ENCODE measurements around the gene EDA2R.

- TF ChIP-seq CTCF (conservative IDR thresholded peaks at IDR 0.05; ENCODE audit: low read depth, low read length) (no peak), NFE2L2 (IDR thresholded peaks at IDR 0.05; ENCODE audit: low read depth, low read length) (no peak), RFX5 (IDR thresholded peaks at IDR 0.05; ENCODE audit: low read depth, low read length) (no peak)
Measured at GRCh38 chrX:66654411-66654810, 15.5 kb upstream of the EDA2R start.
